IMR-90 (cell line): Measurements from ENCODE around the gene NEK6. TPM values are rescaled to one million over a fixed set of nuclear protein-coding genes. Genes with fewer than 3 reads are reported as not detected.

ENCODE experiments used
- ELK1 ChIP-seq: fragments of 150-350 bp; IDR thresholded peaks from 2 replicates; pipeline ENCODE4 v1.6.1; 2016; ENCODE audit warnings: low read depth, mild to moderate bottlenecking, low read length, moderate library complexity, borderline replicate concordance
- polyA plus RNA-seq, 3 experiments: library from polyadenylated mRNA; depleted of rRNA; stranded (reverse); fragments of >200 nt; gene quantifications; 2 replicates each; pipeline ENCODE4 v1.2.3, GENCODE V29; 2012; ENCODE audit warnings: low replicate concordance in 1 of 3
- total RNA-seq: library from RNA; depleted of rRNA; stranded (reverse); fragments of >200 nt; gene quantifications from 2 replicates; pipeline ENCODE4 v1.2.3, GENCODE V29; 2012

NEK6 gene
- total and polyA plus RNA-seq, 2 of the 4 experiments (the other 2 are of a cell fraction) = 79.9 to 112 TPM

- TF ChIP-seq ELK1 = no peak
Observed at GRCh38 chr9:124292696-124293593, 35.2 kb downstream of the NEK6 start (continued).
